Neutrophil (primary cell): ENCODE measurements around the gene KCNQ1.

ENCODE experiments used
- H3K27ac ChIP-seq: fragments of 200-600 bp; sonication (generic); 2 replicates; pipeline ENCODE4 v1.5.1; 2016; ENCODE audit warnings: mild to moderate bottlenecking, moderate library complexity
- H3K27me3 ChIP-seq: fragments of 200-600 bp; sonication (generic); 2 replicates; pipeline ENCODE4 v1.6.0; 2016; ENCODE audit warnings: mild to moderate bottlenecking
- H3K36me3 ChIP-seq: fragments of 200-600 bp; sonication (generic); 2 replicates; pipeline ENCODE4 v1.5.1; 2017
- H3K4me1 ChIP-seq, 2 experiments: fragments of 200-600 bp in 1 of 2; sonication (generic) in 1 of 2; 1 replicate in 1 of 2; 2 replicates in 1 of 2; pipeline versions ENCODE4 v1.5.1 to v1.6.1; 2013 to 2016; ENCODE audit warnings: low read depth in 1 of 2, low read length in 1 of 2, mild to moderate bottlenecking in 1 of 2, moderate library complexity in 1 of 2; ENCODE audit not compliant: control insufficient read depth in 1 of 2, insufficient read depth in 1 of 2
- H3K4me3 ChIP-seq, 2 experiments: fragments of 200-600 bp in 1 of 2; sonication (generic) in 1 of 2; 1 replicate in 1 of 2; 2 replicates in 1 of 2; pipeline ENCODE4 v1.5.1; 2013 to 2016; ENCODE audit warnings: low read depth in 1 of 2, low read length in 1 of 2, mild to moderate bottlenecking in 1 of 2, moderate library complexity in 1 of 2
- H3K9me3 ChIP-seq: fragments of 200-600 bp; sonication (generic); 2 replicates; pipeline ENCODE4 v1.5.1; 2016
- CTCF ChIP-seq: fragments of 200-600 bp; sonication (generic); IDR thresholded peaks from 2 replicates; pipeline ENCODE4 v1.5.1; 2016; ENCODE audit warnings: antibody characterized with exemption

KCNQ1 gene

GRCh38 chr11:2673250-2673610 is 228.4 kb downstream of the KCNQ1 start:
- Histone ChIP-seq H3K27ac (no peak overlapping the region), H3K9me3 (no peaks in the 10 kb centered on the region), H3K4me3 (no peak overlapping the region), H3K4me1 (peaks cover 24 to 26% of the 10 kb centered on the region in 2 experiments), H3K27me3 (no peaks in the 10 kb centered on the region), H3K36me3 (peaks cover 3% of the 10 kb centered on the region)
- TF ChIP-seq CTCF, result no peak

- no peak overlapping the region for H3K4me3 ChIP-seq
- peaks cover 24 to 26% of the 10 kb centered on the region in 2 experiments for H3K4me1 ChIP-seq
- H3K9me3 ChIP-seq, result no peaks in the 10 kb centered on the region
- no peak for TF ChIP-seq CTCF
- no peaks in the 10 kb centered on the region for H3K36me3 ChIP-seq
- H3K27me3 ChIP-seq, result no peaks in the 10 kb centered on the region
- H3K27ac ChIP-seq, result no peak overlapping the region
These were observed 229.2 kb downstream of the KCNQ1 start for GRCh38 chr11:2673871-2674471.

DNA sequence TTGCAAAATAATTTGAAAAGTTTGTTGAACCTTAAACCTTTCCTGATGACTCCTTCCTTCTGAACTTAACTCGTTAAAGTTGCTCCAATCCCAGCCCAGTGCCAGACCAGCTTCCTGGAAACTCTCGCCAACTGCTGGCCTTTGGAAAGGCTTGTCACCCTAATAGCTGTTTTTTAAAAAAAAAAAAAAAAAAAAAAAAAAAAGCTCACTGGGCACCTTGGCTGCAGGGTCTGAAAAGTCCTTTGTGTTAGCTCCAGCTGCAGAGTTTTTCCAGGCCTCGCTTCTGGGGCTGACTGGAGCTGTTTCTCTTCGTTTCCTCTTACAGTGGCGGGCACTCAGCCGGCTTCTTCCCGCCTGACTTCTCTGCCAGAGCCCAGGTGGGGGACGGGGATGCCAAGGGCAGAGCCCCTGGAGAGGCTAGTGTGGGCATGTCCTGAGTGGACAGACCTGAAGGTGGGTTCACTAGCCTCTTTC is 229.9 kb downstream of the KCNQ1 start:
- no peaks in the 10 kb centered on the region for H3K27me3 ChIP-seq
- H3K27ac ChIP-seq, result no peak overlapping the region
- no peaks in the 10 kb centered on the region for H3K9me3 ChIP-seq
- no peak overlapping the region for H3K4me3 ChIP-seq
- TF ChIP-seq CTCF, result no peak
- H3K36me3 ChIP-seq, result no peaks in the 10 kb centered on the region
- peaks cover 24 to 26% of the 10 kb centered on the region in 2 experiments for H3K4me1 ChIP-seq

GRCh38 chr11:2675540-2675939 is 230.7 kb downstream of the KCNQ1 start:
- TF ChIP-seq CTCF, result no peak
- Histone ChIP-seq H3K4me1 (peaks cover 24 to 35% of the 10 kb centered on the region in 2 experiments), H3K27ac (no peak overlapping the region)

GRCh38 chr11:2677127-2677526 is 232.3 kb downstream of the KCNQ1 start:
- peaks cover 39 to 50% of the 10 kb centered on the region in 2 experiments for H3K4me1 ChIP-seq
- H3K27me3 ChIP-seq, result no peaks in the 10 kb centered on the region
- H3K27ac ChIP-seq, result peak overlapping the region; percentile 81
- TF ChIP-seq CTCF, result no peak
- H3K36me3 ChIP-seq, result no peaks in the 10 kb centered on the region
- peak overlapping the region in 1 of 2 experiments; percentile 0 for H3K4me3 ChIP-seq
- H3K9me3 ChIP-seq, result no peaks in the 10 kb centered on the region

More at GRCh38 chr11:2675540-2675939, 230.7 kb downstream of the KCNQ1 start:
- H3K9me3 ChIP-seq, result no peaks in the 10 kb centered on the region
- H3K4me3 ChIP-seq, result no peak overlapping the region
- no peaks in the 10 kb centered on the region for H3K36me3 ChIP-seq
- H3K27me3 ChIP-seq, result no peaks in the 10 kb centered on the region
